GM12878 (cell line): ENCODE measurements around the gene CELF6. TPM values are rescaled to one million over a fixed set of nuclear protein-coding genes. Genes with fewer than 3 reads are reported as not detected.

Experiments
- BCL11A ChIP-seq: IDR thresholded peaks from 2 replicates; pipeline ENCODE4 v1.6.1; 2011; ENCODE audit warnings: low read depth, low read length
- CBX3 ChIP-seq: fragments of 200-600 bp; sonication (generic); IDR thresholded peaks from 2 replicates; pipeline ENCODE4 v1.6.1; 2016; ENCODE audit warnings: low read depth, borderline replicate concordance
- CBX5 ChIP-seq: sonication (generic); IDR thresholded peaks from 2 replicates; pipeline ENCODE4 v1.6.1; 2016; ENCODE audit warnings: low read depth, moderate library complexity, mild to moderate bottlenecking, inconsistent platforms
- CEBPZ ChIP-seq: fragments of 150-350 bp; IDR thresholded peaks from 2 replicates; pipeline ENCODE4 v1.6.1; 2016; ENCODE audit warnings: low read depth, low read length
- CHD1 ChIP-seq: IDR thresholded peaks from 2 replicates; pipeline ENCODE4 v1.6.1; 2012; ENCODE audit warnings: low read depth, low read length, improper control_type of control experiment
- CHD2 ChIP-seq: IDR thresholded peaks from 2 replicates; pipeline ENCODE4 v1.6.1; 2011; ENCODE audit warnings: low read depth, low read length, improper control_type of control experiment, borderline replicate concordance
- CHD4 ChIP-seq: fragments of 200-600 bp; sonication (generic); IDR thresholded peaks from 2 replicates; pipeline ENCODE4 v1.6.1; 2016; ENCODE audit warnings: mild to moderate bottlenecking
- E2F8 ChIP-seq: fragments of 450-650 bp; IDR thresholded peaks from 2 replicates; pipeline ENCODE4 v1.6.1; 2018; ENCODE audit warnings: mild to moderate bottlenecking, low read depth, moderate library complexity; ENCODE audit not compliant: partially characterized antibody
- EP300 ChIP-seq, 2 experiments: fragments of 150-350 bp in 1 of 2; IDR thresholded peaks; 2 replicates each; pipeline ENCODE4 v1.6.1; 2011 to 2012; ENCODE audit warnings: low read depth in 2 of 2, low read length in 2 of 2, borderline replicate concordance in 1 of 2, improper control_type of control experiment in 1 of 2, inconsistent platforms in 1 of 2; ENCODE audit not compliant: control insufficient read depth in 1 of 2
- GATAD2B ChIP-seq: fragments of 450-650 bp; conservative IDR thresholded peaks from 2 replicates; pipeline ENCODE4 v1.6.1; 2017; ENCODE audit warnings: low read depth, mild to moderate bottlenecking, moderate library complexity
- IKZF1 ChIP-seq: fragments of 450-650 bp; conservative IDR thresholded peaks from 2 replicates; pipeline ENCODE4 v1.6.1; 2017; ENCODE audit warnings: antibody characterized with exemption, mild to moderate bottlenecking
- MYC ChIP-seq: IDR thresholded peaks from 2 replicates; pipeline ENCODE4 v1.6.1; 2011; ENCODE audit warnings: mild to moderate bottlenecking, low read length, moderate library complexity, inconsistent platforms; ENCODE audit not compliant: insufficient read depth, insufficient replicate concordance, insufficient read length, severe bottlenecking
- POLR2AphosphoS2 ChIP-seq: IDR thresholded peaks from 2 replicates; pipeline ENCODE4 v1.6.1; 2011; ENCODE audit warnings: low read depth, mild to moderate bottlenecking, low read length, improper control_type of control experiment, moderate library complexity
- SIX5 ChIP-seq: IDR thresholded peaks from 2 replicates; pipeline ENCODE4 v1.6.1; 2011; ENCODE audit warnings: mild to moderate bottlenecking, low read depth, low read length, moderate library complexity; ENCODE audit not compliant: severe bottlenecking
- SMAD1 ChIP-seq: fragments of 450-650 bp; IDR thresholded peaks from 2 replicates; pipeline ENCODE4 v1.6.1; 2018; ENCODE audit warnings: mild to moderate bottlenecking, low read depth; ENCODE audit not compliant: partially characterized antibody
- SMC3 ChIP-seq: IDR thresholded peaks from 2 replicates; pipeline ENCODE4 v1.6.1; 2011; ENCODE audit warnings: low read length, improper control_type of control experiment, borderline replicate concordance
- STAT1 ChIP-seq: fragments of 450-650 bp; conservative IDR thresholded peaks from 2 replicates; pipeline ENCODE4 v1.6.1; 2014; ENCODE audit warnings: antibody characterized with exemption, mild to moderate bottlenecking
- STAT3 ChIP-seq: IDR thresholded peaks from 2 replicates; pipeline ENCODE4 v1.6.1; 2011; ENCODE audit warnings: low read depth, low read length, improper control_type of control experiment
- polyA plus RNA-seq, 11 experiments: library from polyadenylated mRNA; depleted of rRNA in 4 of 11; unstranded in 6 of 11; stranded (reverse) in 5 of 11; fragments of >200 nt; fragmentation: Nextera tagmentation in 4 of 11; fragmentation: Illumina TruSeq in 1 of 11; extraction: Ambion mirVana in 4 of 11; extraction: Trizol in 1 of 11; gene quantifications; 1 replicate in 1 of 11; 2 replicates in 10 of 11; pipeline versions ENCODE4 v1.2.1 to v1.2.3, GENCODE V29; 2011 to 2016; ENCODE audit warnings: inconsistent platforms in 2 of 11, missing spikeins in 2 of 11, low read depth in 1 of 11
- total RNA-seq, 4 experiments: library from RNA; depleted of rRNA in 3 of 4; stranded (reverse); fragments of >200 nt in 3 of 4; fragmentation: Illumina TruSeq in 1 of 4; extraction: Trizol in 1 of 4; gene quantifications; 2 replicates each; pipeline versions ENCODE4 v1.2.1 to v1.2.3, GENCODE V29; 2013 to 2021
- TF ChIP-seq, protein P1 (sequence below): fragments of 450-650 bp; IDR thresholded peaks from 2 replicates; pipeline ENCODE4 v1.6.1; 2017; ENCODE audit warnings: borderline replicate concordance
- TF ChIP-seq, protein P2 (sequence below): IDR thresholded peaks from 2 replicates; pipeline ENCODE4 v1.6.1; 2012; ENCODE audit warnings: mild to moderate bottlenecking, low read depth, low read length

CELF6 gene
- total and polyA plus RNA-seq, 10 of the 15 experiments (the other 5 are each of a cell fraction or from before 2014, with no cell fraction given), result 0.06 to 0.54 (median 0.23) TPM; not detected in 1

DNA sequence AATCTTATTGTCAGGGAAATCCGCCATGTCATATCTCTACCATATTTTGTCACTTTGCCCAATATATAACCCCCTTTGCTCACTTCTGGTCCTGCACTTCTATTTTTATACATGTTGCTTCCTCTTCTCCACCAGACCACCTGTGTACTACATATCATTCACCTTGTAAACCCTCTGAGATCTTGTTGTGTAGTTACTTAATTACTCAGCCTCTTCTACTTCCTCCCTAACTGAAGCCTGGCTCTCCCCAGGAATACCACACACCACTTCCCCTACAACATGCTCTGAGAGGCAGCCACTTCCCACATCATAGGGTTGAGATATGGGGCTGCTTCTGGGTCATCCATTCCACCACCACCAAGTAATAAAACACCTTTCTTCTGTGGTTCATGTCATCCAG, 45.9 kb upstream of the CELF6 start (continued):
- TF ChIP-seq CHD1, result no peak
- no peak for TF ChIP-seq MYC
- no peak for TF ChIP-seq EP300 (IDR thresholded peaks at IDR 0.05; ENCODE audit: borderline replicate concordance in 1 of 2, control insufficient read depth in 1 of 2, low read depth in 2 of 2, low read length in 2 of 2)
- no peak for TF ChIP-seq STAT3
- TF ChIP-seq IKZF1, result peak; percentile 75
- no peak for TF ChIP-seq GATAD2B
- peak; percentile 54 for TF ChIP-seq BCL11A
- TF ChIP-seq CEBPZ, result no peak
- TF ChIP-seq, protein P1, sequence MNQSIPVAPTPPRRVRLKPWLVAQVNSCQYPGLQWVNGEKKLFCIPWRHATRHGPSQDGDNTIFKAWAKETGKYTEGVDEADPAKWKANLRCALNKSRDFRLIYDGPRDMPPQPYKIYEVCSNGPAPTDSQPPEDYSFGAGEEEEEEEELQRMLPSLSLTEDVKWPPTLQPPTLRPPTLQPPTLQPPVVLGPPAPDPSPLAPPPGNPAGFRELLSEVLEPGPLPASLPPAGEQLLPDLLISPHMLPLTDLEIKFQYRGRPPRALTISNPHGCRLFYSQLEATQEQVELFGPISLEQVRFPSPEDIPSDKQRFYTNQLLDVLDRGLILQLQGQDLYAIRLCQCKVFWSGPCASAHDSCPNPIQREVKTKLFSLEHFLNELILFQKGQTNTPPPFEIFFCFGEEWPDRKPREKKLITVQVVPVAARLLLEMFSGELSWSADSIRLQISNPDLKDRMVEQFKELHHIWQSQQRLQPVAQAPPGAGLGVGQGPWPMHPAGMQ, result no peak
- TF ChIP-seq SMC3, result no peak
- TF ChIP-seq POLR2AphosphoS2, result no peak
- TF ChIP-seq CHD2, result no peak
- no peak for TF ChIP-seq CHD4
- TF ChIP-seq CBX5, result no peak
- TF ChIP-seq, protein P2, sequence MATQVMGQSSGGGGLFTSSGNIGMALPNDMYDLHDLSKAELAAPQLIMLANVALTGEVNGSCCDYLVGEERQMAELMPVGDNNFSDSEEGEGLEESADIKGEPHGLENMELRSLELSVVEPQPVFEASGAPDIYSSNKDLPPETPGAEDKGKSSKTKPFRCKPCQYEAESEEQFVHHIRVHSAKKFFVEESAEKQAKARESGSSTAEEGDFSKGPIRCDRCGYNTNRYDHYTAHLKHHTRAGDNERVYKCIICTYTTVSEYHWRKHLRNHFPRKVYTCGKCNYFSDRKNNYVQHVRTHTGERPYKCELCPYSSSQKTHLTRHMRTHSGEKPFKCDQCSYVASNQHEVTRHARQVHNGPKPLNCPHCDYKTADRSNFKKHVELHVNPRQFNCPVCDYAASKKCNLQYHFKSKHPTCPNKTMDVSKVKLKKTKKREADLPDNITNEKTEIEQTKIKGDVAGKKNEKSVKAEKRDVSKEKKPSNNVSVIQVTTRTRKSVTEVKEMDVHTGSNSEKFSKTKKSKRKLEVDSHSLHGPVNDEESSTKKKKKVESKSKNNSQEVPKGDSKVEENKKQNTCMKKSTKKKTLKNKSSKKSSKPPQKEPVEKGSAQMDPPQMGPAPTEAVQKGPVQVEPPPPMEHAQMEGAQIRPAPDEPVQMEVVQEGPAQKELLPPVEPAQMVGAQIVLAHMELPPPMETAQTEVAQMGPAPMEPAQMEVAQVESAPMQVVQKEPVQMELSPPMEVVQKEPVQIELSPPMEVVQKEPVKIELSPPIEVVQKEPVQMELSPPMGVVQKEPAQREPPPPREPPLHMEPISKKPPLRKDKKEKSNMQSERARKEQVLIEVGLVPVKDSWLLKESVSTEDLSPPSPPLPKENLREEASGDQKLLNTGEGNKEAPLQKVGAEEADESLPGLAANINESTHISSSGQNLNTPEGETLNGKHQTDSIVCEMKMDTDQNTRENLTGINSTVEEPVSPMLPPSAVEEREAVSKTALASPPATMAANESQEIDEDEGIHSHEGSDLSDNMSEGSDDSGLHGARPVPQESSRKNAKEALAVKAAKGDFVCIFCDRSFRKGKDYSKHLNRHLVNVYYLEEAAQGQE, result no peak
- TF ChIP-seq SIX5, result no peak
- no peak for TF ChIP-seq CBX3
- TF ChIP-seq STAT1, result no peak
- no peak for TF ChIP-seq SMAD1
- no peak for TF ChIP-seq E2F8
